ENCODE results near the gene CLCN5. TPM values are rescaled to one million over a fixed set of nuclear protein-coding genes. Genes with fewer than 3 reads are reported as not detected.

Gene CLCN5
- 2.0 to 3.6 TPM (median 2.9 TPM) in 5 replicates for total RNA-seq (2022; extraction: Qiagen RNA extraction)

DNA sequence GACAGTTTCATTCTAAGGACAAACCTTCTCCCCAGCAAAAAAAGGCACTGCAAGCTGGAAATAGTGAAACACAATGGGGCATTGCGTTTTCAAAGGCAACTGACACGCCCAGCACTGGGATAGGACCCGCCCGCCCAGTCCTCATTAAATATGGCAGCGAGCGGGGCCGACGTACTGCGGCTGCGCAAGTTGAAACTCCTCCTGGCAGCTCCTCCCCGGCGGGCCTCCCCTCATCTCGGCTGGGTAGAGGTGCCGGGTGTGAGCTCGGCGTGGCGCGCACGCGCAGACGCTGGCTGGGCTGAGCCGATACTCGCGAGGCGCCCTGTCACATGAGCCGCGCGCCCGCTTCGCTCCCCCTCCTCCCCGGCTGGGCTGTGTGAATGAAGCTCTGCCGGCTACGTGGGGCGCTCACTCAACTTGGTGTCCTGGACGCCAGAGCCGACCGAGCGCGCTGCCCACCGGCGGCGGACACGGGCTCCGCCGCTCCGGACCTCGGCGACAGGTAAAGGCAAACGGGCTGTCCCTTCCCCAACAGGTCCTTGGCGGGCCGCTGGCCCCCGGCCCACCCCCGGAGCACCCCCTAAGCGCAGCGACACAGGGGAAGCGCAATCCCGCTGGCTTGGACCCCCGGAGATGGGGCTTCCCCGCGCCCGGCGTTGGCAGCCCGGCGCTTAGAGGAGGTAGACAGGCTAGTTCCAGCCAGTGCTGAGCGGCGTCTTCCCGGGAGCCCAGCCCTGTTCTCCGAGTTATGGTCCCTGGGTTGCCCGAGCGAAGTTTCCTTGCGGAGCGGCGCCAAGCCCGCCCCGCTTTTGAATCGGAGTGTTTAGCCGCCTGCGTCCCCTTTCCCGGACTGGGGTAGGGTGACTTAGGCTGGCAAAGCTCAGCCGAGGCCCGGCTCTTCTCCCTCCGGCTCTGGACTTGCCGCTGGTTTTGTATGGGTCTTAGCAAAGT is at the start of gene CLCN5:
Gene CLCN5, plus strand, starts transcription at position 306 of the 951 bp plus-strand sequence. CDS start 2,703 bp downstream, outside the sequence.

DNA sequence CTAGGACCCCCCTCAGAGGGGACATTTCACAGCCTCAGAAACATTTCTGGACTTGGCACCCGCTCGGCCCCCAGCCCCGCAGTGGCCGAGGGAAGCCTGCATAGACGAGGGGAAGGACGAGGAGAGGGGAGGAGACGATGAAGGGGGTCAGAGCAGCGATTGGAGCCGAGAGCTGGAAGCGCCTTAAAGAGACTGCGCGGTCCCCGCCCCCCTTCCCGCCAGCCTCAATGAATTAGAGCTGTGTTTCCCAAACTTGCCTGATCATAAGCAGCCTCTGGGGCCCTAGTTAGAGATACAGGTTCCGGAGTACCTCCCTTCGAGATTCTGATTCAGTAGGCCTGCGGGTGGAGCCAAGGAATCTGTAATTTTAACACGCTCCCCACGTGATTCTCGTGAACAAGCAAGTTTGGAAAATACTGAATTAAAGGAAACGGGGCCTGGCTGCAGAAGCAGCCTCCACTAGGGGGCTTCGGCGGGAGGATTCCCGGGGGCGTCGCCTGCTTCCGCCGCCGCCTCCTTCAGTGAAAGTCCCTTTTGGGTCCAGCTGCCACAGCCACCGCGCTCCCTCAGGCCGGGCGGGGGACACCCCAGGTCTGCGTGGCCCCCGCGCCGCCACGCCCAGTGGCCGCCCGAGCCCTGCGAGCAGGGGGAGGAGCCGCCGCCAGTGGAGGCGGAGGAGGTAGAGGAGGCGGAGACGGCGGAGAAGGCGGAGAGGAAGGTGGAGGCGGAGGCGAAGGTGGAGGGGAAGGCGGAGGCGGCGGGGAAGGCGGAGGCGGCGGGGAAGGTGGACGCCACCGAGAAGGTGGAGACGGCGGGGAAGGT is 43.4 kb upstream of the CLCN5 start, which contains the start of gene USP27X:
Gene USP27X, plus strand, starts transcription at position 651 of the 822 bp plus-strand sequence. CDS start 824 bp downstream, outside the sequence.

Other genes starting within 250 kb of the CLCN5 start
- 0.23 to 0.43 TPM (median 0.36 TPM) in 3 of 5 replicates, not detected in the others for gene PAGE1, start 226.6 kb upstream of the CLCN5 start, total RNA-seq (2022; extraction: Qiagen RNA extraction)
- gene PAGE4, start 93.3 kb upstream of the CLCN5 start, total RNA-seq (2022; extraction: Qiagen RNA extraction) = not detected in 5 replicates
- gene USP27X, start 43.1 kb upstream of the CLCN5 start, total RNA-seq (2022; extraction: Qiagen RNA extraction) = 3.5 to 5.0 TPM (median 3.9 TPM) in 5 replicates

All from A549 treated with dexamethasone at 1 μM for 4 hours (cell line).